NCI-H82 treated with DMSO at 0.1 percent for 48 hours (cell line): ENCODE data around the gene STAT3.
"Not testable (repeated sequence)": the region's sequence is repeated elsewhere in the genome, so short reads cannot be mapped to it uniquely, and the experiment has no call there.

ENCODE experiments used
- DNase-seq: peaks from one replicate; lab custom pipeline; 2025; ENCODE audit not compliant: unreplicated experiment; lab: John Stamatoyannopoulos, UW

STAT3 gene

DNA sequence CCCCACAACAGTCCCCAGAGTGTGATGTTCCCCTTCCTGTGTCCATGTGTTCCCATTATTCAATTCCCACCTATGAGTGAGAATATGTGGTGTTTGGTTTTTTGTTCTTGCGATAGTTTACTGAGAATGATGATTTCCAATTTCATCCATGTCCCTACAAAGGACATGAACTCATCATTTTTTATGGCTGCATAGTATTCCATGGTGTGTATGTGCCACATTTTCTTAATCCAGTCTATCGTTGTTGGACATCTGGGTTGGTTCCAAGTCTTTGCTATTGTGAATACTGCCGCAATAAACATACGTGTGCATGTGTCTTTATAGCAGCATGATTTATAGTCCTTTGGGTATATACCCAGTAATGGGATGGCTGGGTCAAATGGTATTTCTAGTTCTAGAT lies 123.9 kb downstream of the STAT3 start:
- not testable (repeated sequence) for DNase-seq
